GM19025 (cell line): Measurements from ENCODE around the gene SLC5A4.
"Not testable (repeated sequence)": the region's sequence is repeated elsewhere in the genome, so short reads cannot be mapped to it uniquely, and the experiment has no call there.

ENCODE experiments used
- ATAC-seq: cut with Tn5 transposase; IDR thresholded peaks from one replicate; pipeline ENCODE4 v1.9.1; 2021; ENCODE audit warnings: mild to moderate bottlenecking, low read depth, moderate library complexity; ENCODE audit not compliant: unreplicated experiment

SLC5A4 gene

GRCh38 chr22:32255217-32255616 is at the start of gene SLC5A4:
SLC5A4 (minus strand) TSS chr22:32255347; CDS start chr22:32255329, 18 bp downstream.
- ATAC-seq: no peak

DNA sequence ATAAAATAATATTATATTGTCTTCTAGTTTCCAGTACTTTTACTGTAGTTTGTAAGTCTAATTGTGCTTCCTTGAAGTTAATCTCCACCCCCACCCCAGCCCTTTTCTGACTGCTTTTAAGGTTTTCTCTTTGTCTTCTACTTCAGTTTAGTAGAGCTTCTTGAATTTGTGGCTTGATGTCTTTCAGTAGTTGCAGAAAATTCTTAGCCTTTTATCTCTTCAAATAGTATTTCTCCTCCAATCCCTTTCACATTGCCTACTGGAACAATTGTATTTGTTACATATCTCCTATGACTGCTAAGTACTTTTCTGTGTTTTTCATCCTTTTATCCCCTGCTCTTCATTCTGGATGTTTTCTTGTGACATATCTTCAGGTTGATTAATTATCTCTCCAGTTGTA is 38.8 kb upstream of the SLC5A4 start:
- ATAC-seq: not testable (repeated sequence)

DNA sequence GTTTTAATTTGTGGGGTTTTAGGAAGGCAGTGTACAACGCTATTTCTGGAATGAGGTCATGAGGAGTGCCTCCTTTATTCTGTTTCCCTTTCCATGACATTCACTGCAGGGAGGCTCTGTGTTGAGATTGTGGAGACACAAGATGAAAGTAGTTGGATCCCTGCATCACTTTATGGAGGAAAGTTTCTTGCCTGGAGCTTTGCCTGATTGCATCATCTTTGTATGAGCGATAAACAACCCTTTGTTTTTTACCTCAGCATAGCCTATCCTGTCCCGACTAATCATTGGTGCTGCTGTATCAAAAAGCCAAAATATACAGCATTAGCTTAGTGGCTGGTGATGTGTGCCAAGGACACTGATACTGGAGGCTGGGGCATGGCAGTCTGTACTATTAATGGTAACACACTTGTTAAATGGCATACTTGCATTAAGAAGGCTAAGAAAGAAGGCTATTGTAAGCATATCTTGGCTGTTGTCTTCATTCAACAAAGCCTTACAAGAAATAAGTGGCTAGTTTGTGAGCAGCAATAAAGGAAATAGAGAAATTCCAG is 31.2 kb upstream of the SLC5A4 start:
- ATAC-seq: no peak

- no peak for ATAC-seq
Observed at GRCh38 chr22:32281072-32281471, 25.9 kb upstream of the SLC5A4 start.

- ATAC-seq: not testable (repeated sequence)
Observed at GRCh38 chr22:32275353-32275752, 20.2 kb upstream of the SLC5A4 start.

- ATAC-seq: no peak
Observed at GRCh38 chr22:32271389-32271788, 16.2 kb upstream of the SLC5A4 start.

DNA sequence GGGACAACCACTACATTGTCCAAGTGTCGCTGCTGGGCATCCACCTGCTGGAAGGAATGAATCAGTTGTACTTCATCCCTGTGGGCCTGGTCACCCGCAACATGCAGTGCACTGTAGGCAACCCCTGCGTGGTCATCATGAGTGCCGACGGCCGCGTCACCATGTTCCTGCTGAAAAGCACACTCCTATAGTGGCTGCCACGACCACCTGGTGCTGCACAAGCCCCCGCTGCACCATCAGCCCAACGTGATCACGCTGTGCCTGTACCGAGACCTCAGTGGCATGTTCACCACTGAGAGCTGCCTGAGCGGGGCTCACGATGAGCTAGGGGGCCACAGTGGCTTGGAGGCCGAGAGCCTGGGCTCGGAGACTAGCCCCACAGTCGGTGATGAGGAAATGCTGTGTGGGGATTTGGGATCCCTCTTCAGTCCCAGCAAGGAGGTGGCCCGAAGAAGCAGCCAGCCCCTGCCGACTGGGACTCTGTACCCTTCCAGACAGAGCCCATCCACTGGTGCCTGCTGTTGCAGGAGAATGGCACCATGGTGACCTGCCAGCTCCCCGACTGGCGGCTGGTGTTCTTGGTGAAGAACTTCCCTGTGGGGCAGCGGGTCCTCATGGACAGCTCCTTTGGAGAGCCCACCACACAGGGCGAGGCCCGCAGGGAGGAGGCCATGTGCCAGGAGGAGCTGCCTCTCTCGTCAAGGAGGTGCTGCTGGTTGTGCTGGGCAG is 15.7 kb upstream of the SLC5A4 start:
- ATAC-seq: no peak

- no peak for ATAC-seq
Observed at GRCh38 chr22:32269316-32269715, 14.2 kb upstream of the SLC5A4 start.

DNA sequence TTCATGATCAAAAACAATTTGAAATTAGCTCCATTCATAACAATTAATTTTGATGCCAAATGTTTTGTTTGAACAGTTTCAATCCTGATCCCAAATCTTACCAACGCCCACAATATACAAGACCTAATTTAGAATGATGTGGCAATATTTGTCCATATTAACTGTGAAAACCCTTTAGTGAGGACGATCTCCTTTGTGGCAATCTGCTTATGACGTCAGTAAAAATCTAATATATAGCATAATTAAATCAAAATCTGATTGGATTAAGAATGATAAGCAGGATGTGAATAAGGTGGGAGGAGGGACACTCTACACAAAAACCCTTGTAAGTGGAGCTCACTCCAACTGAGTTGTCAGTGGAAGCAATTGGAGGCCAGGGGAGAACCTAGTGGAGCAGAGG is 11.9 kb upstream of the SLC5A4 start:
- no peak for ATAC-seq

- no peak for ATAC-seq
Observed at GRCh38 chr22:32265882-32266767, 11.0 kb upstream of the SLC5A4 start.

DNA sequence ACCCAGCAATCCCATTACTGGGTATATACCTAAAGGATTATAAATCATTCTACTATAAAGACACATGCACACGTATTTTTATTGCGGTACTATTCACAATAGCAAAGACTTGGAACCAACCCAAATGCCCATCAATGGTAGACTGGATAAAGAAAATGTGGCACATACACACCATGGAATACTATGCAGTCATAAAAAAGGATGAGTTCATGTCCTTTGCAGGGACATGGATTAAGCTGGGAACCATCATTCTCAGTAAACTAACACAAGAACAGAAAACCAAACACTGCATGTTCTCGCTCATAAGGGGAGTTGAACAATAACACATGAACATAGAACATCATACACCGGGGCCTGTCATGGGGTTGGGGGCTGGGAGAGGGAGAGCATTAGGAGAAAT is 8.5 kb upstream of the SLC5A4 start:
- ATAC-seq: not testable (repeated sequence)

DNA sequence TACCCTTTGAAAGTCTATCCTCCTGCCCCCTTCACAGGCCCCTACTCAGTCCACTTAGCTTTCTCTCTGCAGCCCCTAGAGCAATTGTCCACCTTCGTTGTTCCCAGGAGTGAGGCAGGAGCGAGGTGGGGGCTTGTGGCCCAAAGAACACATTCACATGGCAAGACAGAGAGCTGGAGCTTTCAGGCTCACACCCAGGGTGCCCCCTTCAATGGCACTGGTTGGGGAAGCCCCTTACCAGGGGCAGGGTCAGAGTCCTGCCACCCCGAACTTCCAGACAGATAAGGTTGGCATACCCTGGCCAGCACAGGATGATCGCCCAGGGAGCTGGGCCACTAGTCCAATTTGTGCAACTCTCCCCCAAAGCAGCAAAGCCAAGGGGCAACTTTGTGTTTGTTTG is 6.2 kb upstream of the SLC5A4 start:
- ATAC-seq: no peak

DNA sequence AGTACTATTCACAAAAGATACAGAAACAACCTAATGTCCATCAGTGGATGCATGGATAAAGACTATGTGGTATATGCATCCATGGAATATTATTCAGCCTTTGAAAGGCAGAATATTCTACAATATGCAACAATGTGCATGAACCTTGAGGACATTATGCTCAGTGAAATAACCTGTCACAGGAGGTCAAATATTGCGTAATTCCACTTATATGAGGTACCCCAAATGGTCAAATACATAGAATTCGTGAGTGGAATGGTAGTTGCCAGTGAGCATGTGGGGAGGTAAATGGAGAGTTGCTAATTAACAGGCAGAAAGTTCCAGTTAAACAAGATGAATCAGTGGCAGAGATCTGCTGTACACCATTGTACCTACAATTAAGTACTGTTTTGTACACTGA is 3.6 kb upstream of the SLC5A4 start:
- ATAC-seq: no peak

GRCh38 chr22:32255726-32256125 is 579 bp upstream of the SLC5A4 start:
- no peak for ATAC-seq

- ATAC-seq: no peak
Observed at GRCh38 chr22:32249231-32249630, 5.9 kb downstream of the SLC5A4 start.

- no peak for ATAC-seq
Observed at GRCh38 chr22:32248276-32248675, 6.9 kb downstream of the SLC5A4 start.

- ATAC-seq: no peak
Observed at GRCh38 chr22:32246166-32246565, 9.0 kb downstream of the SLC5A4 start.

GRCh38 chr22:32245042-32245441 is 10.1 kb downstream of the SLC5A4 start:
- no peak for ATAC-seq

GRCh38 chr22:32244547-32244946 is 10.6 kb downstream of the SLC5A4 start:
- no peak for ATAC-seq

DNA sequence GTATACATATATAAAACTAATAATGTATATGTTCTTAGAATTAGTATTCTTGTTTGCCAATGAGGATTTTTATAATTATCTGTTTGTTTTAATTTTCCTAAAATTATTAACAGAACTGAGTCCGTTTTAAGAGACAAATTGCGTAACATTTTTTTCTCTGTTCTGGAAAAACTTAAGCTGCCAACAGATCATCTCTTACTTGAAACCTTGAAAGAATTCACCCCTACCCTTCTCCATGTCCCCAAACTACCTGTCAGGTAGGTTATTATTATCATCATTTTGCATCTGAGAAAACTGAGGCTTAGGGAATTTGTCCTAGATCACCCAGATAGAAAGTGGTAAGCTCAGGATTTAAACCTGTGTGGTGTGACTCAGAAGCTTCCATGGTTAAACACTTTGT is 14.7 kb downstream of the SLC5A4 start:
- no peak for ATAC-seq

DNA sequence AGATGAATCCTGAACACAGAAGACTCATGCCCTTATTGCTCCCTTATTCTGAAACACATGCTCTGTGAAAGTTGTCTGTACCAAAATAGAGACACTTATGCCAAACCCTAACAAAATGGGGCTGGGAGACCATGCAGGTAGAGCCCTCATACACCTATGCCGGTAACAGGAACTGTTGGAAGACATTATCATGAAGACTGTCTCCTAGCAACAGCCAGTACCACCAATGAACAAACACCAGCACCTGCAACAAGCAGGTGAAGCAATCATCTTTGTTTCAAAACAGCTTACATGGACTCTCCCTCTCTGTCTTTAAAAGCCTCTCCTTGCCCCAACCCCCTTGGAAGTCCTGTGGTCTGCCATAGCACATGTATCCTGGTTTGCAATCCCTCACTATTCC is 17.2 kb downstream of the SLC5A4 start:
- ATAC-seq: no peak
